ENCODE data around the gene ACSS1. TPM values are rescaled to one million over a fixed set of nuclear protein-coding genes. Genes with fewer than 3 reads are reported as not detected.

ACSS1 gene
- total RNA-seq, 1 experiment from 2014 or later, result 0.51 TPM

- no TSS peak for BruUV-seq (replicated peaks)
- Mint-ChIP-seq H3K4me3 (ENCODE audit: unreplicated experiment) (no peak overlapping the region), H3K27me3 (ENCODE audit: insufficient read depth, unreplicated experiment) (peaks cover 26% of the 10 kb centered on the region), H3K4me1 (ENCODE audit: insufficient read depth, unreplicated experiment) (no peaks in the 10 kb centered on the region), H3K36me3 (ENCODE audit: insufficient read depth, unreplicated experiment) (no peaks in the 10 kb centered on the region), H3K27ac (ENCODE audit: low read depth, unreplicated experiment) (no peak overlapping the region), H3K9me3 (ENCODE audit: unreplicated experiment) (no peaks in the 10 kb centered on the region)
- ChIA-PET POLR2A (interaction anchor here (0.7 kb wide), 1 partner anchor 99 kb away, joined by 4 read pairs; no protein-coding TSS in a partner anchor), CTCF (no interaction called here)
- intact Hi-C loops (cut with micrococcal nuclease), result no loop called here
- TF ChIP-seq, protein P1, sequence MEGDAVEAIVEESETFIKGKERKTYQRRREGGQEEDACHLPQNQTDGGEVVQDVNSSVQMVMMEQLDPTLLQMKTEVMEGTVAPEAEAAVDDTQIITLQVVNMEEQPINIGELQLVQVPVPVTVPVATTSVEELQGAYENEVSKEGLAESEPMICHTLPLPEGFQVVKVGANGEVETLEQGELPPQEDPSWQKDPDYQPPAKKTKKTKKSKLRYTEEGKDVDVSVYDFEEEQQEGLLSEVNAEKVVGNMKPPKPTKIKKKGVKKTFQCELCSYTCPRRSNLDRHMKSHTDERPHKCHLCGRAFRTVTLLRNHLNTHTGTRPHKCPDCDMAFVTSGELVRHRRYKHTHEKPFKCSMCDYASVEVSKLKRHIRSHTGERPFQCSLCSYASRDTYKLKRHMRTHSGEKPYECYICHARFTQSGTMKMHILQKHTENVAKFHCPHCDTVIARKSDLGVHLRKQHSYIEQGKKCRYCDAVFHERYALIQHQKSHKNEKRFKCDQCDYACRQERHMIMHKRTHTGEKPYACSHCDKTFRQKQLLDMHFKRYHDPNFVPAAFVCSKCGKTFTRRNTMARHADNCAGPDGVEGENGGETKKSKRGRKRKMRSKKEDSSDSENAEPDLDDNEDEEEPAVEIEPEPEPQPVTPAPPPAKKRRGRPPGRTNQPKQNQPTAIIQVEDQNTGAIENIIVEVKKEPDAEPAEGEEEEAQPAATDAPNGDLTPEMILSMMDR (IDR thresholded peaks at IDR 0.05; ENCODE audit: unreplicated experiment), result no peak
- DNase-seq (ENCODE audit: unreplicated experiment), result no peak
Observed at GRCh38 chr20:25088267-25088666, 30.3 kb upstream of the ACSS1 start.

GRCh38 chr20:25087186-25087929, 29.4 kb upstream of the ACSS1 start:
- peaks cover 26% of the 10 kb centered on the region for H3K27me3 Mint-ChIP-seq (ENCODE audit: insufficient read depth, unreplicated experiment)
- no peak for DNase-seq (ENCODE audit: unreplicated experiment)
- intact Hi-C loops (cut with micrococcal nuclease), result no loop called here
- CTCF ChIA-PET, result interaction anchor here (0.6 kb wide), 1 partner anchor 174 kb away, joined by 3 read pairs; no protein-coding TSS in a partner anchor
- no peaks in the 10 kb centered on the region for H3K9me3 Mint-ChIP-seq (ENCODE audit: unreplicated experiment)
- H3K27ac Mint-ChIP-seq (ENCODE audit: low read depth, unreplicated experiment), result no peak overlapping the region
- H3K36me3 Mint-ChIP-seq (ENCODE audit: insufficient read depth, unreplicated experiment), result no peaks in the 10 kb centered on the region
- POLR2A ChIA-PET, result interaction anchor here (0.7 kb wide), 1 partner anchor 100 kb away, joined by 4 read pairs; no protein-coding TSS in a partner anchor
- H3K4me1 Mint-ChIP-seq (ENCODE audit: insufficient read depth, unreplicated experiment), result no peaks in the 10 kb centered on the region
- no TSS peak for BruUV-seq (replicated peaks)
- H3K4me3 Mint-ChIP-seq (ENCODE audit: unreplicated experiment), result no peak overlapping the region
- TF ChIP-seq, protein P1 (IDR thresholded peaks at IDR 0.05; ENCODE audit: unreplicated experiment), result no peak

- intact Hi-C loops (cut with micrococcal nuclease), result no loop called here
- no peak for DNase-seq (ENCODE audit: unreplicated experiment)
- Mint-ChIP-seq H3K27ac (ENCODE audit: low read depth, unreplicated experiment) (no peak overlapping the region), H3K4me3 (ENCODE audit: unreplicated experiment) (no peak overlapping the region), H3K9me3 (ENCODE audit: unreplicated experiment) (no peaks in the 10 kb centered on the region), H3K27me3 (ENCODE audit: insufficient read depth, unreplicated experiment) (peaks cover 30% of the 10 kb centered on the region), H3K4me1 (ENCODE audit: insufficient read depth, unreplicated experiment) (no peaks in the 10 kb centered on the region), H3K36me3 (ENCODE audit: insufficient read depth, unreplicated experiment) (no peaks in the 10 kb centered on the region)
- POLR2A ChIA-PET, result interaction anchor here (0.6 to 0.9 kb wide), 4 partner anchors 29 to 1695 kb away, joined by 3 to 4 read pairs (median 3); no protein-coding TSS in a partner anchor
- TF ChIP-seq, protein P1 (IDR thresholded peaks at IDR 0.05; ENCODE audit: unreplicated experiment), result no peak
- BruUV-seq (replicated peaks), result no TSS peak
- CTCF ChIA-PET, result interaction anchor here (0.6 to 1.4 kb wide), 6 partner anchors 9 to 422 kb away, joined by 3 to 7 read pairs (median 4); no protein-coding TSS in a partner anchor
Observed at GRCh38 chr20:25085756-25086495, 28.0 kb upstream of the ACSS1 start.

GRCh38 chr20:25084626-25085187, 26.8 kb upstream of the ACSS1 start:
- no TSS peak for BruUV-seq (replicated peaks)
- intact Hi-C loops (cut with micrococcal nuclease), result no loop called here
- Mint-ChIP-seq H3K9me3 (ENCODE audit: unreplicated experiment) (no peaks in the 10 kb centered on the region), H3K36me3 (ENCODE audit: insufficient read depth, unreplicated experiment) (no peaks in the 10 kb centered on the region), H3K4me3 (ENCODE audit: unreplicated experiment) (no peak overlapping the region), H3K4me1 (ENCODE audit: insufficient read depth, unreplicated experiment) (no peaks in the 10 kb centered on the region), H3K27ac (ENCODE audit: low read depth, unreplicated experiment) (no peak overlapping the region), H3K27me3 (ENCODE audit: insufficient read depth, unreplicated experiment) (peaks cover 34% of the 10 kb centered on the region)
- TF ChIP-seq, protein P1 (IDR thresholded peaks at IDR 0.05; ENCODE audit: unreplicated experiment), result no peak
- no peak for DNase-seq (ENCODE audit: unreplicated experiment)
- ChIA-PET CTCF (interaction anchor here (0.7 kb wide), 1 partner anchor 315 kb away, joined by 3 read pairs; no protein-coding TSS in a partner anchor), POLR2A (no interaction called here)

Data from MCF 10A (cell line).